Breast epithelium (tissue), 3 donors: ENCODE data around the gene ADAM8.

Experiments used
- POLR2A ChIP-seq: fragments of 450-650 bp; IDR thresholded peaks from one replicate; pipeline ENCODE4 v1.6.1; 2016; ENCODE audit warnings: antibody characterized with exemption, mild to moderate bottlenecking, moderate library complexity
- POLR2AphosphoS5 ChIP-seq, 3 donors: sonication (generic); formaldehyde crosslinking; IDR thresholded peaks; one replicate each; pipeline ENCODE4 v1.6.1; 2017; ENCODE audit warnings: antibody characterized with exemption in 3 of 3
- TF ChIP-seq, protein P1 (sequence below), 3 donors: fragments of 450-650 bp; IDR thresholded peaks; one replicate each; pipeline ENCODE4 v1.5.1; 2016 to 2017; ENCODE audit warnings: antibody characterized with exemption in 3 of 3, mild to moderate bottlenecking in 3 of 3, moderate library complexity in 3 of 3

DNA sequence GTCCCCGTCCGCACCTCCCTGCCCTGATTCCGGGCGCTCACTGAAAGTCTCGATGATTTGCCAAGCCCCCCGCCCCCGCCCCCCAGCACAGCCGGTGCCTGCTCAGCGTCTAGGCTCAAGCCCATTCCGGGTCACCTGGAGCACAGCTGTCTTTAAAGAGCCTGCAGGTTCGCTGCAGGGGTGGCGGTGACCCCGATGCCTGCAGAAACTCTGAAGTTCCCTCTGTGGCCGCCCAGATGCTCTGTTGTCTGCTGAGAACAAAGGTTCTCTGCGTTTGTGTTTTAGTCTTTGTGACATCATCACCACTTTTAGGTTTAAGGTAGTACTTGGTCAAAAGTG lies 38.2 kb downstream of the ADAM8 start:
- TF ChIP-seq POLR2A (no peak), POLR2AphosphoS5 (IDR thresholded peaks at IDR 0.05) (no peak)
- TF ChIP-seq, protein P1, sequence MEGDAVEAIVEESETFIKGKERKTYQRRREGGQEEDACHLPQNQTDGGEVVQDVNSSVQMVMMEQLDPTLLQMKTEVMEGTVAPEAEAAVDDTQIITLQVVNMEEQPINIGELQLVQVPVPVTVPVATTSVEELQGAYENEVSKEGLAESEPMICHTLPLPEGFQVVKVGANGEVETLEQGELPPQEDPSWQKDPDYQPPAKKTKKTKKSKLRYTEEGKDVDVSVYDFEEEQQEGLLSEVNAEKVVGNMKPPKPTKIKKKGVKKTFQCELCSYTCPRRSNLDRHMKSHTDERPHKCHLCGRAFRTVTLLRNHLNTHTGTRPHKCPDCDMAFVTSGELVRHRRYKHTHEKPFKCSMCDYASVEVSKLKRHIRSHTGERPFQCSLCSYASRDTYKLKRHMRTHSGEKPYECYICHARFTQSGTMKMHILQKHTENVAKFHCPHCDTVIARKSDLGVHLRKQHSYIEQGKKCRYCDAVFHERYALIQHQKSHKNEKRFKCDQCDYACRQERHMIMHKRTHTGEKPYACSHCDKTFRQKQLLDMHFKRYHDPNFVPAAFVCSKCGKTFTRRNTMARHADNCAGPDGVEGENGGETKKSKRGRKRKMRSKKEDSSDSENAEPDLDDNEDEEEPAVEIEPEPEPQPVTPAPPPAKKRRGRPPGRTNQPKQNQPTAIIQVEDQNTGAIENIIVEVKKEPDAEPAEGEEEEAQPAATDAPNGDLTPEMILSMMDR (IDR thresholded peaks at IDR 0.05): no peak
